VCaP (cell line): ENCODE measurements around the gene PPP1R1B.

Experiments used
- H3K27ac ChIP-seq: fragments of 450-650 bp; 2 replicates; pipeline ENCODE4 v1.5.1; 2017
- CTCF ChIP-seq: fragments of 450-650 bp; conservative IDR thresholded peaks from 2 replicates; pipeline ENCODE4 v1.5.1; 2017; ENCODE audit warnings: mild to moderate bottlenecking, moderate library complexity

PPP1R1B gene

GRCh38 chr17:39602533-39603303, 24.0 kb upstream of the PPP1R1B start:
- TF ChIP-seq CTCF: no peak
- H3K27ac ChIP-seq: no peak overlapping the region

- H3K27ac ChIP-seq: no peak overlapping the region
- TF ChIP-seq CTCF: no peak
Observed at GRCh38 chr17:39603304-39604016, 23.3 kb upstream of the PPP1R1B start.

GRCh38 chr17:39604911-39605491, 21.8 kb upstream of the PPP1R1B start:
- H3K27ac ChIP-seq: no peak overlapping the region
- TF ChIP-seq CTCF: no peak

GRCh38 chr17:39605492-39606433, 21.0 kb upstream of the PPP1R1B start:
- TF ChIP-seq CTCF: no peak
- no peak overlapping the region for H3K27ac ChIP-seq

GRCh38 chr17:39606434-39607056, 20.2 kb upstream of the PPP1R1B start:
- no peak for TF ChIP-seq CTCF
- no peak overlapping the region for H3K27ac ChIP-seq

GRCh38 chr17:39607057-39607850, 19.5 kb upstream of the PPP1R1B start:
- H3K27ac ChIP-seq: no peak overlapping the region
- no peak for TF ChIP-seq CTCF
